K562 (cell line): Measurements from ENCODE around the gene SNX9. TPM values are rescaled to one million over a fixed set of nuclear protein-coding genes. Genes with fewer than 3 reads are reported as not detected.

Experiments
- ATF1 ChIP-seq, 2 experiments: fragments of 450-650 bp in 1 of 2; IDR thresholded peaks; 2 replicates each; pipeline ENCODE4 v1.6.1; 2016; ENCODE audit warnings: missing compliant biosample characterization in 1 of 2, missing genetic modification characterization in 1 of 2
- CTBP1 ChIP-seq: fragments of 450-650 bp; IDR thresholded peaks from 2 replicates; pipeline ENCODE4 v1.6.1; 2016; ENCODE audit warnings: borderline replicate concordance
- FOSL1 ChIP-seq: fragments of 200-800 bp; sonication (Bioruptor generic); conservative IDR thresholded peaks from 2 replicates; pipeline ENCODE4 v1.6.1; 2016; ENCODE audit warnings: missing genetic modification characterization, missing compliant biosample characterization
- FOXJ2 ChIP-seq: fragments of 200-800 bp; sonication (Bioruptor generic); IDR thresholded peaks from 2 replicates; pipeline ENCODE4 v1.6.1; 2016; ENCODE audit warnings: missing genetic modification characterization, missing compliant biosample characterization
- HOXB6 ChIP-seq: fragments of 250-450 bp; sonication (Bioruptor Pico); IDR thresholded peaks from 2 replicates; pipeline ENCODE4 v1.5.1; 2022; ENCODE audit warnings: mild to moderate bottlenecking, borderline replicate concordance
- MEIS2 ChIP-seq: fragments of 450-650 bp; IDR thresholded peaks from 2 replicates; pipeline ENCODE4 v1.6.1; 2014; ENCODE audit warnings: mild to moderate bottlenecking; ENCODE audit not compliant: partially characterized antibody
- MTA2 ChIP-seq: fragments of 450-650 bp; IDR thresholded peaks from 2 replicates; pipeline ENCODE4 v1.6.1; 2016; ENCODE audit warnings: low read depth
- MXI1 ChIP-seq: IDR thresholded peaks from 2 replicates; pipeline ENCODE4 v1.6.1; 2011; ENCODE audit warnings: low read depth, mild to moderate bottlenecking, improper control_type of control experiment, low read length
- NCOA4 ChIP-seq: fragments of 450-650 bp; IDR thresholded peaks from 2 replicates; pipeline ENCODE4 v1.6.1; 2018; ENCODE audit warnings: mild to moderate bottlenecking; ENCODE audit not compliant: partially characterized antibody
- RBBP5 ChIP-seq: fragments of 200-600 bp; sonication (generic); IDR thresholded peaks from 2 replicates; pipeline ENCODE4 v1.6.1; 2012; ENCODE audit warnings: borderline replicate concordance, mild to moderate bottlenecking, low read length, control low read depth, inconsistent platforms; ENCODE audit not compliant: insufficient read depth, poor library complexity, severe bottlenecking
- RFX1 ChIP-seq: fragments of 450-650 bp; IDR thresholded peaks from 2 replicates; pipeline ENCODE4 v1.6.1; 2016; ENCODE audit warnings: mild to moderate bottlenecking, moderate library complexity
- RFX5 ChIP-seq: IDR thresholded peaks from 2 replicates; pipeline ENCODE4 v1.6.1; 2011; ENCODE audit warnings: low read depth, mild to moderate bottlenecking, improper control_type of control experiment, low read length
- RNF219 ChIP-seq: fragments of 250-450 bp; sonication (Bioruptor Pico); IDR thresholded peaks from 2 replicates; pipeline ENCODE4 v1.5.0; 2022; ENCODE audit warnings: mild to moderate bottlenecking
- SIN3B ChIP-seq: fragments of 450-650 bp; IDR thresholded peaks from 2 replicates; pipeline ENCODE4 v1.6.1; 2017; ENCODE audit warnings: low read depth, mild to moderate bottlenecking, moderate library complexity
- SUPT5H ChIP-seq: fragments of 450-650 bp; IDR thresholded peaks from 2 replicates; pipeline ENCODE4 v1.6.1; 2016
- ZNF398 ChIP-seq: fragments of 250-450 bp; sonication (Bioruptor Pico); IDR thresholded peaks from 2 replicates; pipeline ENCODE4 v1.8.0; 2021; ENCODE audit warnings: moderate library complexity, mild to moderate bottlenecking, inconsistent platforms
- ZNF609 ChIP-seq: sonication (generic); formaldehyde crosslinking; IDR thresholded peaks from 2 replicates; pipeline ENCODE4 v1.8.1; 2023; ENCODE audit warnings: missing genetic modification reagents, mild to moderate bottlenecking, borderline replicate concordance
- polyA plus RNA-seq, 8 experiments: library from polyadenylated mRNA; depleted of rRNA in 4 of 8; stranded (reverse) in 5 of 8; unstranded in 3 of 8; fragments of >200 nt; fragmentation: Nextera tagmentation in 2 of 8; fragmentation: Illumina TruSeq in 1 of 8; extraction: Ambion mirVana in 2 of 8; extraction: Trizol in 1 of 8; gene quantifications; 2 replicates each; pipeline versions ENCODE4 v1.2.1 to v1.2.3, GENCODE V29; 2011 to 2014; ENCODE audit warnings: inconsistent platforms in 1 of 8, missing spikeins in 1 of 8
- total RNA-seq, 7 experiments: library from RNA; depleted of rRNA in 6 of 7; stranded (reverse); fragments of >200 nt in 6 of 7; fragmentation: Illumina TruSeq in 2 of 7; extraction: Trizol in 2 of 7; gene quantifications; 2 replicates each; pipeline versions ENCODE4 v1.2.1 to v1.2.3, GENCODE V29; 2011 to 2021; ENCODE audit warnings: low replicate concordance in 1 of 7
- TF ChIP-seq, protein P1 (sequence below): fragments of 250-450 bp; sonication (Bioruptor Pico); IDR thresholded peaks from 2 replicates; pipeline ENCODE4 v1.5.0; 2020; ENCODE audit warnings: mild to moderate bottlenecking

The SNX9 gene
- total and polyA plus RNA-seq, 9 of the 15 experiments (the other 6 are each of a cell fraction or from before 2014, with no cell fraction given): 6.0 to 81.7 (median 57.1) TPM

GRCh38 chr6:157806131-157806855 lies 16.8 kb upstream of the SNX9 start (continued):
- TF ChIP-seq FOSL1 (0 out of 2 replicates have a peak, but pooled peaks have one; percentile 14), SIN3B (no peak), RBBP5 (no peak), ZNF609 (CRISPR knock-in tag) (no peak), RFX1 (peak; percentile 95), ZNF398 (CRISPR knock-in tag) (no peak), SUPT5H (no peak), CTBP1 (no peak), MEIS2 (peak; percentile 55), FOXJ2 (tag) (peak; percentile 92), MXI1 (peak; percentile 36; the same call in 1 of the 2 replicates), MTA2 (no peak), HOXB6 (no peak), RFX5 (no peak), NCOA4 (no peak), RNF219 (no peak), ATF1 (CRISPR knock-in tag; IDR thresholded peaks at IDR 0.05) (no peak), ATF1 (tag; IDR thresholded peaks at IDR 0.05) (no peak)
- TF ChIP-seq, protein P1, sequence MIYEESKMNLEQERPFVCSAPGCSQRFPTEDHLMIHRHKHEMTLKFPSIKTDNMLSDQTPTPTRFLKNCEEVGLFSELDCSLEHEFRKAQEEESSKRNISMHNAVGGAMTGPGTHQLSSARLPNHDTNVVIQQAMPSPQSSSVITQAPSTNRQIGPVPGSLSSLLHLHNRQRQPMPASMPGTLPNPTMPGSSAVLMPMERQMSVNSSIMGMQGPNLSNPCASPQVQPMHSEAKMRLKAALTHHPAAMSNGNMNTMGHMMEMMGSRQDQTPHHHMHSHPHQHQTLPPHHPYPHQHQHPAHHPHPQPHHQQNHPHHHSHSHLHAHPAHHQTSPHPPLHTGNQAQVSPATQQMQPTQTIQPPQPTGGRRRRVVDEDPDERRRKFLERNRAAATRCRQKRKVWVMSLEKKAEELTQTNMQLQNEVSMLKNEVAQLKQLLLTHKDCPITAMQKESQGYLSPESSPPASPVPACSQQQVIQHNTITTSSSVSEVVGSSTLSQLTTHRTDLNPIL (CRISPR knock-in tag): no peak
